PC-9 (cell line): ENCODE data around the gene TBCK.

Experiments used
- EZH2 ChIP-seq: fragments of 200-600 bp; sonication (generic); IDR thresholded peaks from 2 replicates; pipeline ENCODE4 v1.8.0; 2017; ENCODE audit warnings: antibody characterized with exemption, low read depth
- TF ChIP-seq, protein P1 (sequence below): fragments of 200-600 bp; sonication (generic); conservative IDR thresholded peaks from 2 replicates; pipeline ENCODE4 v1.6.1; 2017; ENCODE audit warnings: mixed run types, antibody characterized with exemption, mild to moderate bottlenecking, moderate library complexity

DNA sequence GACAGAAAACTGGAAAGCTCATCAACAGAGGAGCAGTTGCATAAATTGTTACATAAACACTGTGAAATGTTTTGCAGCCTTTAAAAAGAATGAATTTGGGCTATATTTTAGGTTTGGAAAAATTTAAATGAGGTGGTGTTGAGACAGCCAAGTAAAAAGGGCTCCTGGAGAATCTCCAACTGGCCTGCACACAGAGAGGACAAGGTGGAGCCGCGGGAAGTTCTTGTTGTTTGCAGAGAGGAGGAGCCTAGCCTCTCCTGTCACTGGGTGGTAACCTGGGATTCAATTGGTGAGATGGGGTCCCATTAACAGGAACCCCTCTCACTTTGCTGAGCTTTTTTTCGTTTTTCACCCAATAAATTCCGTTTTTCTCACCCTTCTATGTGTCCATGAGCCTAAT is 39.2 kb upstream of the TBCK start:
- TF ChIP-seq, protein P1, sequence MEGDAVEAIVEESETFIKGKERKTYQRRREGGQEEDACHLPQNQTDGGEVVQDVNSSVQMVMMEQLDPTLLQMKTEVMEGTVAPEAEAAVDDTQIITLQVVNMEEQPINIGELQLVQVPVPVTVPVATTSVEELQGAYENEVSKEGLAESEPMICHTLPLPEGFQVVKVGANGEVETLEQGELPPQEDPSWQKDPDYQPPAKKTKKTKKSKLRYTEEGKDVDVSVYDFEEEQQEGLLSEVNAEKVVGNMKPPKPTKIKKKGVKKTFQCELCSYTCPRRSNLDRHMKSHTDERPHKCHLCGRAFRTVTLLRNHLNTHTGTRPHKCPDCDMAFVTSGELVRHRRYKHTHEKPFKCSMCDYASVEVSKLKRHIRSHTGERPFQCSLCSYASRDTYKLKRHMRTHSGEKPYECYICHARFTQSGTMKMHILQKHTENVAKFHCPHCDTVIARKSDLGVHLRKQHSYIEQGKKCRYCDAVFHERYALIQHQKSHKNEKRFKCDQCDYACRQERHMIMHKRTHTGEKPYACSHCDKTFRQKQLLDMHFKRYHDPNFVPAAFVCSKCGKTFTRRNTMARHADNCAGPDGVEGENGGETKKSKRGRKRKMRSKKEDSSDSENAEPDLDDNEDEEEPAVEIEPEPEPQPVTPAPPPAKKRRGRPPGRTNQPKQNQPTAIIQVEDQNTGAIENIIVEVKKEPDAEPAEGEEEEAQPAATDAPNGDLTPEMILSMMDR, result no peak
- no peak for TF ChIP-seq EZH2
